IPS-NIHi7 (cell line): ENCODE data around the gene FOXJ2.
A peak's percentile ranks its signal among the peaks of the same experiment; 100 is the strongest.
"Not testable (repeated sequence)": the region's sequence is repeated elsewhere in the genome, so short reads cannot be mapped to it uniquely, and the experiment has no call there.

ENCODE experiments used
- DNase-seq: peaks from one replicate; pipeline ENCODE4 v3.0.0; 2012; ENCODE audit warnings: mixed read lengths; ENCODE audit errors: extremely low spot score

Gene FOXJ2

GRCh38 chr12:8065991-8066594, 33.6 kb downstream of the FOXJ2 start, which contains the start of gene C3AR1:
TSS of gene C3AR1 (minus strand) at chr12:8066359. CDS start at chr12:8060185, 6,174 bp downstream.
- no peak for DNase-seq

- no peak for DNase-seq
These were observed 37.1 kb downstream of the FOXJ2 start for GRCh38 chr12:8069582-8069981.

GRCh38 chr12:8071820-8072219, 39.3 kb downstream of the FOXJ2 start:
- not testable (repeated sequence) for DNase-seq

- DNase-seq: no peak
These were observed 43.4 kb downstream of the FOXJ2 start for GRCh38 chr12:8075935-8076334.

GRCh38 chr12:8076366-8076765, 43.9 kb downstream of the FOXJ2 start:
- no peak for DNase-seq

GRCh38 chr12:8077207-8077606, 44.7 kb downstream of the FOXJ2 start:
- peak; percentile 29 for DNase-seq

GRCh38 chr12:8078398-8078797, 45.9 kb downstream of the FOXJ2 start:
- peak; percentile 20 for DNase-seq

GRCh38 chr12:8078916-8079315, 46.4 kb downstream of the FOXJ2 start:
- no peak for DNase-seq

GRCh38 chr12:8080120-8080519, 47.6 kb downstream of the FOXJ2 start:
- no peak for DNase-seq

- no peak for DNase-seq
These were observed 48.9 kb downstream of the FOXJ2 start for GRCh38 chr12:8081251-8081920.

- DNase-seq: no peak
These were observed 50.2 kb downstream of the FOXJ2 start for GRCh38 chr12:8082808-8083100.

GRCh38 chr12:8084351-8084750, 51.8 kb downstream of the FOXJ2 start:
- DNase-seq: not testable (repeated sequence)

GRCh38 chr12:8087666-8088065, 55.1 kb downstream of the FOXJ2 start:
- no peak for DNase-seq

GRCh38 chr12:8088574-8088973, 56.1 kb downstream of the FOXJ2 start:
- no peak for DNase-seq

GRCh38 chr12:8089277-8089676, 56.8 kb downstream of the FOXJ2 start:
- DNase-seq: not testable (repeated sequence)

GRCh38 chr12:8089716-8090115, 57.2 kb downstream of the FOXJ2 start:
- DNase-seq: no peak

- DNase-seq: no peak
These were observed 60.8 kb downstream of the FOXJ2 start for GRCh38 chr12:8093291-8093690.

- no peak for DNase-seq
These were observed 63.9 kb downstream of the FOXJ2 start for GRCh38 chr12:8096281-8096915.

GRCh38 chr12:8099235-8099634, 66.7 kb downstream of the FOXJ2 start:
- no peak for DNase-seq
